PFSK-1 (cell line): ENCODE results near the gene HINT2.

Experiments
- FOXP2 ChIP-seq: optimal IDR thresholded peaks from 2 replicates; pipeline ENCODE3; 2011; ENCODE audit warnings: borderline replicate concordance, control low read depth, inconsistent platforms; ENCODE audit not compliant: insufficient read depth; ENCODE audit errors: extremely low read length, extremely low read depth
- POLR2AphosphoS5 ChIP-seq: IDR thresholded peaks from 2 replicates; pipeline ENCODE4 v1.6.1; 2012; ENCODE audit warnings: low read depth, mild to moderate bottlenecking, control low read depth, low read length, moderate library complexity
- REST ChIP-seq, 2 experiments: IDR thresholded peaks; 2 replicates each; pipeline versions ENCODE4 v1.6.1 to v1.8.0; 2011 to 2012; ENCODE audit warnings: low read depth in 2 of 2, low read length in 2 of 2, control low read depth in 1 of 2, inconsistent platforms in 1 of 2, mild to moderate bottlenecking in 1 of 2, moderate library complexity in 1 of 2; ENCODE audit not compliant: insufficient read depth in 1 of 2
- SIN3A ChIP-seq: IDR thresholded peaks from 2 replicates; pipeline ENCODE4 v1.6.1; 2012; ENCODE audit warnings: mild to moderate bottlenecking, low read length, moderate library complexity, borderline replicate concordance; ENCODE audit not compliant: insufficient read depth
- TAF1 ChIP-seq: IDR thresholded peaks from 2 replicates; pipeline ENCODE4 v1.6.1; 2012; ENCODE audit warnings: low read length, control low read depth, borderline replicate concordance; ENCODE audit not compliant: insufficient read depth

HINT2 gene

GRCh38 chr9:35791297-35791921 is 23.4 kb downstream of the HINT2 start, which contains the start of gene NPR2:
Gene NPR2, plus strand, starts transcription at chr9:35791591. Its CDS starts 818 bp downstream, at chr9:35792409.
- TF ChIP-seq REST (IDR thresholded peaks at IDR 0.05; ENCODE audit: insufficient read depth in 1 of 2, low read depth in 2 of 2, low read length in 2 of 2): no peak
- TF ChIP-seq FOXP2: no peak
- TF ChIP-seq TAF1: no peak
- no peak for TF ChIP-seq SIN3A
- TF ChIP-seq POLR2AphosphoS5: no peak

GRCh38 chr9:35790385-35791296 is 24.2 kb downstream of the HINT2 start:
- no peak for TF ChIP-seq POLR2AphosphoS5
- TF ChIP-seq REST (IDR thresholded peaks at IDR 0.05; ENCODE audit: insufficient read depth in 1 of 2, low read depth in 2 of 2, low read length in 2 of 2): no peak
- TF ChIP-seq TAF1: no peak
- TF ChIP-seq FOXP2: no peak
- no peak for TF ChIP-seq SIN3A

- no peak for TF ChIP-seq REST (IDR thresholded peaks at IDR 0.05; ENCODE audit: insufficient read depth in 1 of 2, low read depth in 2 of 2, low read length in 2 of 2)
- TF ChIP-seq FOXP2: no peak
- no peak for TF ChIP-seq SIN3A
- TF ChIP-seq POLR2AphosphoS5: no peak
- TF ChIP-seq TAF1: no peak
Observed at GRCh38 chr9:35790025-35790384, 24.8 kb downstream of the HINT2 start.

- TF ChIP-seq POLR2AphosphoS5: no peak
- TF ChIP-seq FOXP2: no peak
- no peak for TF ChIP-seq REST (IDR thresholded peaks at IDR 0.05; ENCODE audit: insufficient read depth in 1 of 2, low read depth in 2 of 2, low read length in 2 of 2)
- no peak for TF ChIP-seq TAF1
- no peak for TF ChIP-seq SIN3A
Observed at GRCh38 chr9:35789541-35789940, 25.3 kb downstream of the HINT2 start.
